Natural killer cell (primary cell): Measurements from ENCODE around the gene CCNT1. TPM values are rescaled to one million over a fixed set of nuclear protein-coding genes. Genes with fewer than 3 reads are reported as not detected.
"Not testable (repeated sequence)": the region's sequence is repeated elsewhere in the genome, so short reads cannot be mapped to it uniquely, and the experiment has no call there.

Experiments used
- ATAC-seq, 3 donors: fragments of 150-1000 bp in 2 of 3; fragments of 200-7000 bp in 1 of 3; cut with Tn5 transposase; 1 replicate in 1 of 3; 2 replicates in 2 of 3; pipeline ENCODE4 v1.10.0; 2021; ENCODE audit warnings: mild to moderate bottlenecking in 2 of 3, moderate library complexity in 2 of 3
- DNase-seq, 2 donors: peaks; one replicate each; pipeline versions ENCODE4 v3.0.0 to v3.0.0-alpha.2; 2013 to 2021; ENCODE audit warnings: mixed read lengths in 1 of 2
- H3K27ac ChIP-seq: one replicate; pipeline ENCODE4 v1.5.1; 2013; ENCODE audit warnings: mild to moderate bottlenecking, low read length
- H3K27me3 ChIP-seq: one replicate; pipeline ENCODE4 v1.6.1; 2013; ENCODE audit warnings: low read length; ENCODE audit not compliant: control insufficient read depth, insufficient read depth
- H3K36me3 ChIP-seq: one replicate; pipeline ENCODE4 v1.6.1; 2013; ENCODE audit warnings: low read length; ENCODE audit not compliant: control insufficient read depth, insufficient read depth
- H3K4me1 ChIP-seq: one replicate; pipeline ENCODE4 v1.6.1; 2013; ENCODE audit warnings: low read length; ENCODE audit not compliant: control insufficient read depth, insufficient read depth
- H3K4me3 ChIP-seq: one replicate; pipeline ENCODE4 v1.5.1; 2013; ENCODE audit warnings: low read length
- H3K9me3 ChIP-seq: one replicate; pipeline ENCODE4 v1.6.1; 2013; ENCODE audit warnings: low read length; ENCODE audit not compliant: control insufficient read depth, insufficient read depth
- H3K27ac Mint-ChIP-seq, 2 donors: one replicate each; pipeline ENCODE4 v1.8.0; 2022; ENCODE audit warnings: mild to moderate bottlenecking in 2 of 2, mixed read lengths in 2 of 2, moderate library complexity in 1 of 2
- H3K27me3 Mint-ChIP-seq, 2 donors: one replicate each; pipeline ENCODE4 v1.8.0; 2022; ENCODE audit warnings: low read depth in 2 of 2, mixed read lengths in 2 of 2
- H3K36me3 Mint-ChIP-seq: one replicate; pipeline ENCODE4 v1.8.0; 2022; ENCODE audit warnings: mixed read lengths
- H3K4me1 Mint-ChIP-seq, 2 donors: one replicate each; pipeline ENCODE4 v1.8.0; 2022; ENCODE audit warnings: mixed read lengths in 2 of 2
- H3K4me3 Mint-ChIP-seq: one replicate; pipeline ENCODE4 v1.8.0; 2022; ENCODE audit warnings: mild to moderate bottlenecking, moderate library complexity, mixed read lengths
- H3K9me3 Mint-ChIP-seq, 2 donors: one replicate each; pipeline ENCODE4 v1.8.0; 2022; ENCODE audit warnings: mixed read lengths in 2 of 2
- CTCF ChIP-seq: fragments of 200-600 bp; IDR thresholded peaks from one replicate; pipeline ENCODE4 v1.8.0; 2022; ENCODE audit warnings: antibody characterized with exemption
- WGBS: methylation state at CpG from one replicate; pipeline ENCODE4 v1.1.7; 2013; ENCODE audit warnings: missing lambda C conversion rate; ENCODE audit not compliant: insufficient coverage; 5-methylcytosine and 5-hydroxymethylcytosine counted together
- intact Hi-C: fragments of 100-400 bp; cut with micrococcal nuclease; formaldehyde crosslinking; loops from one replicate; pipeline ENCODE4 v1.14.2; 2022
- total RNA-seq, 4 donors: library from RNA; stranded (reverse); fragments of 120-200 nt in 1 of 4; gene quantifications; one replicate each; pipeline versions ENCODE4 v1.2.3 to v1.2.4, GENCODE V29; 2013 to 2022

CCNT1 gene
- total RNA-seq, 3 donors from 2014 or later (not counting 1 experiment from before 2014, with no cell fraction given): 119 to 145 (median 120) TPM

- ATAC-seq (no peak), DNase-seq (no peak)
- Mint-ChIP-seq H3K4me1 (peaks cover 0 to 5% of the 10 kb centered on the region in 2 donors), H3K27ac (no peak overlapping the region), H3K9me3 (no peaks in the 10 kb centered on the region), H3K27me3 (no peaks in the 10 kb centered on the region), H3K4me3 (no peak overlapping the region), H3K36me3 (peaks cover 24% of the 10 kb centered on the region)
- no peak for TF ChIP-seq CTCF
- intact Hi-C loops: no loop called here
- no peaks in the 10 kb centered on the region for H3K4me1 ChIP-seq
- H3K9me3 ChIP-seq: no peaks in the 10 kb centered on the region
- peaks cover 81% of the 10 kb centered on the region for H3K36me3 ChIP-seq
- no peak overlapping the region for H3K27ac ChIP-seq
- WGBS: 99% methylated on average over 14 of the region's 14 CpGs
- H3K27me3 ChIP-seq: no peaks in the 10 kb centered on the region
- no peak overlapping the region for H3K4me3 ChIP-seq
These were observed 47.5 kb downstream of the CCNT1 start for GRCh38 chr12:48668996-48669395.

- intact Hi-C loops: no loop called here
- Histone ChIP-seq H3K36me3 (peaks cover 72% of the 10 kb centered on the region), H3K9me3 (no peaks in the 10 kb centered on the region), H3K4me1 (no peaks in the 10 kb centered on the region), H3K27me3 (no peaks in the 10 kb centered on the region), H3K27ac (no peak overlapping the region), H3K4me3 (no peak overlapping the region)
- no peaks in the 10 kb centered on the region for H3K27me3 Mint-ChIP-seq
- H3K36me3 Mint-ChIP-seq: peaks cover 6% of the 10 kb centered on the region
- H3K4me3 Mint-ChIP-seq: no peak overlapping the region
- WGBS: 100% methylated on average over 2 of the region's 4 CpGs
- no peak for TF ChIP-seq CTCF
- no peak for ATAC-seq
- no peak for DNase-seq
- no peak overlapping the region for H3K27ac Mint-ChIP-seq
- peaks cover 2% of the 10 kb centered on the region in 2 donors for H3K4me1 Mint-ChIP-seq
- no peaks in the 10 kb centered on the region for H3K9me3 Mint-ChIP-seq
These were observed 56.6 kb downstream of the CCNT1 start for GRCh38 chr12:48659863-48660262.

- intact Hi-C loops: no loop called here
- 74% methylated on average over 4 of the region's 4 CpGs for WGBS
- Histone ChIP-seq H3K27ac (no peak overlapping the region), H3K4me1 (no peaks in the 10 kb centered on the region), H3K36me3 (peaks cover 59% of the 10 kb centered on the region), H3K27me3 (no peaks in the 10 kb centered on the region), H3K4me3 (no peak overlapping the region), H3K9me3 (no peaks in the 10 kb centered on the region)
- Mint-ChIP-seq H3K4me3 (no peak overlapping the region), H3K27ac (peak overlapping the region; percentile 19 to 37), H3K36me3 (peaks cover 16% of the 10 kb centered on the region), H3K27me3 (no peaks in the 10 kb centered on the region), H3K9me3 (no peaks in the 10 kb centered on the region), H3K4me1 (peaks cover 5% of the 10 kb centered on the region in 2 donors)
- no peak for DNase-seq
- no peak for TF ChIP-seq CTCF
- no peak for ATAC-seq
These were observed 64.8 kb downstream of the CCNT1 start for GRCh38 chr12:48651681-48652080.

- 59% methylated on average over 3 of the region's 8 CpGs for WGBS
These were observed 71.2 kb downstream of the CCNT1 start for GRCh38 chr12:48645354-48645753.

More at GRCh38 chr12:48645354-48645753, 71.2 kb downstream of the CCNT1 start:
- H3K9me3 Mint-ChIP-seq, H3K27ac ChIP-seq, H3K9me3 ChIP-seq, H3K27me3 ChIP-seq, H3K4me1 Mint-ChIP-seq, H3K4me3 Mint-ChIP-seq, ATAC-seq, H3K27me3 Mint-ChIP-seq, intact Hi-C loops, H3K4me1 ChIP-seq, H3K36me3 Mint-ChIP-seq, H3K27ac Mint-ChIP-seq, DNase-seq, H3K4me3 ChIP-seq: not testable (repeated sequence)
- peaks cover 26% of the 10 kb centered on the region for H3K36me3 ChIP-seq
